Measurements from ENCODE around the gene ADGRF4.

ADGRF4 gene

GRCh38 chr6:47679322-47679906, 19.0 kb upstream of the ADGRF4 start:
- CTCF ChIA-PET = no interaction called here
- POLR2A ChIA-PET = no interaction called here
- TF ChIP-seq SP1 (IDR thresholded peaks at IDR 0.05) = no peak
- DNase-seq (ENCODE audit: extremely low spot score) = no peak

DNA sequence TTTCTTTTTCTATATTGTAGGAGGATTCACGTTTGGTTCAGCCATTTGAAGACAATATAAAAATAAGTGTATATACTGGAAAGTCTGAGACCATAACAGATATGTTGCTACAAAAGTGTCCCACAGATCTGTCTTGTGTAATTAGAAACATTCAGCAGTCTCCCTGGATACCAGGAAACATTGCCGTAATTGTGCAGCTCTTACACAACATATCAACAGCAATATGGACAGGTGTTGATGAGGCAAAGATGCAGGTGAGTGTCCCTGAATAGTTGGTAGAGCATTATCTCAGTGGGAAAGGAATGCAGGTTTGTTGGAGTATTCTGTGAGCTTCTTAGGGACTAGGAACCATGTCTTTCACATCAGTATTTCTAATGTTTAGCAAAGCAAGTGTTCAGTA, 18.3 kb upstream of the ADGRF4 start:
- CTCF ChIA-PET = no interaction called here
- no peak for TF ChIP-seq CTBP1 (IDR thresholded peaks at IDR 0.05; ENCODE audit: borderline replicate concordance)
- TF ChIP-seq LEF1 (IDR thresholded peaks at IDR 0.05; ENCODE audit: borderline replicate concordance) = no peak
- TF ChIP-seq TARDBP (IDR thresholded peaks at IDR 0.05) = no peak
- no peak for TF ChIP-seq HDGF (IDR thresholded peaks at IDR 0.05; ENCODE audit: borderline replicate concordance)
- no peak for TF ChIP-seq ELF4 (IDR thresholded peaks at IDR 0.05)
- no peak for TF ChIP-seq FOXK2 (IDR thresholded peaks at IDR 0.05)
- no peak for TF ChIP-seq BHLHE40 (IDR thresholded peaks at IDR 0.05; ENCODE audit: borderline replicate concordance)
- no peak for TF ChIP-seq ARNT (IDR thresholded peaks at IDR 0.05)
- no peak for TF ChIP-seq FOXM1 (IDR thresholded peaks at IDR 0.05; ENCODE audit: borderline replicate concordance)
- TF ChIP-seq, protein P1, sequence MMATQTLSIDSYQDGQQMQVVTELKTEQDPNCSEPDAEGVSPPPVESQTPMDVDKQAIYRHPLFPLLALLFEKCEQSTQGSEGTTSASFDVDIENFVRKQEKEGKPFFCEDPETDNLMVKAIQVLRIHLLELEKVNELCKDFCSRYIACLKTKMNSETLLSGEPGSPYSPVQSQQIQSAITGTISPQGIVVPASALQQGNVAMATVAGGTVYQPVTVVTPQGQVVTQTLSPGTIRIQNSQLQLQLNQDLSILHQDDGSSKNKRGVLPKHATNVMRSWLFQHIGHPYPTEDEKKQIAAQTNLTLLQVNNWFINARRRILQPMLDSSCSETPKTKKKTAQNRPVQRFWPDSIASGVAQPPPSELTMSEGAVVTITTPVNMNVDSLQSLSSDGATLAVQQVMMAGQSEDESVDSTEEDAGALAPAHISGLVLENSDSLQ (IDR thresholded peaks at IDR 0.05) = no peak
- no peak for DNase-seq (ENCODE audit: extremely low spot score)
- POLR2A ChIA-PET = no interaction called here

GRCh38 chr6:47680724-47681123, 17.7 kb upstream of the ADGRF4 start:
- POLR2A ChIA-PET = no interaction called here
- CTCF ChIA-PET = no interaction called here
- TF ChIP-seq TARDBP (IDR thresholded peaks at IDR 0.05) (no peak), BHLHE40 (IDR thresholded peaks at IDR 0.05; ENCODE audit: borderline replicate concordance) (no peak), ARNT (IDR thresholded peaks at IDR 0.05) (no peak), NFRKB (IDR thresholded peaks at IDR 0.05) (no peak), FOXM1 (IDR thresholded peaks at IDR 0.05; ENCODE audit: borderline replicate concordance) (no peak), CTBP1 (IDR thresholded peaks at IDR 0.05; ENCODE audit: borderline replicate concordance) (no peak), SUZ12 (IDR thresholded peaks at IDR 0.05) (no peak), L3MBTL2 (conservative IDR thresholded peaks at IDR 0.05) (no peak), FOXK2 (IDR thresholded peaks at IDR 0.05) (no peak), LEF1 (IDR thresholded peaks at IDR 0.05; ENCODE audit: borderline replicate concordance) (no peak), ZNF384 (IDR thresholded peaks at IDR 0.05) (no peak), HDGF (IDR thresholded peaks at IDR 0.05; ENCODE audit: borderline replicate concordance) (no peak), FOXA1 (IDR thresholded peaks at IDR 0.05) (no peak), SP1 (IDR thresholded peaks at IDR 0.05) (no peak), ELF4 (IDR thresholded peaks at IDR 0.05) (no peak)
- TF ChIP-seq, protein P1 (IDR thresholded peaks at IDR 0.05) = no peak
- DNase-seq (ENCODE audit: extremely low spot score) = no peak

DNA sequence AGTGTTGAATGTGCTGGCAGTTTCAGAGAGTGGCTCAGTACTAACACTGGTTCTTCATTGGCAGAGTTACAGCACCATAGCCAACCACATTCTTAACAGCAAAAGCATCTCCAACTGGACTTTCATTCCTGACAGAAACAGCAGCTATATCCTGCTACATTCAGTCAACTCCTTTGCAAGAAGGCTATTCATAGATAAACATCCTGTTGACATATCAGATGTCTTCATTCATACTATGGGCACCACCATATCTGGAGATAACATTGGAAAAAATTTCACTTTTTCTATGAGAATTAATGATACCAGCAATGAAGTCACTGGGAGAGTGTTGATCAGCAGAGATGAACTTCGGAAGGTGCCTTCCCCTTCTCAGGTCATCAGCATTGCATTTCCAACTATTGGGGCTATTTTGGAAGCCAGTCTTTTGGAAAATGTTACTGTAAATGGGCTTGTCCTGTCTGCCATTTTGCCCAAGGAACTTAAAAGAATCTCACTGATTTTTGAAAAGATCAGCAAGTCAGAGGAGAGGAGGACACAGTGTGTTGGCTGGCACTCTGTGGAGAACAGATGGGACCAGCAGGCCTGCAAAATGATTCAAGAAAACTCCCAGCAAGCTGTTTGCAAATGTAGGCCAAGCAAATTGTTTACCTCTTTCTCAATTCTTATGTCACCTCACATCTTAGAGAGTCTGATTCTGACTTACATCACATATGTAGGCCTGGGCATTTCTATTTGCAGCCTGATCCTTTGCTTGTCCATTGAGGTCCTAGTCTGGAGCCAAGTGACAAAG, 17.0 kb upstream of the ADGRF4 start:
- TF ChIP-seq HDGF (IDR thresholded peaks at IDR 0.05; ENCODE audit: borderline replicate concordance) = no peak
- no peak for TF ChIP-seq FOXM1 (IDR thresholded peaks at IDR 0.05; ENCODE audit: borderline replicate concordance)
- TF ChIP-seq SP1 (IDR thresholded peaks at IDR 0.05) = no peak
- no peak for TF ChIP-seq LEF1 (IDR thresholded peaks at IDR 0.05; ENCODE audit: borderline replicate concordance)
- TF ChIP-seq, protein P1 (IDR thresholded peaks at IDR 0.05) = no peak
- TF ChIP-seq L3MBTL2 (conservative IDR thresholded peaks at IDR 0.05) = no peak
- TF ChIP-seq CTBP1 (IDR thresholded peaks at IDR 0.05; ENCODE audit: borderline replicate concordance) = no peak
- no peak for TF ChIP-seq ELF4 (IDR thresholded peaks at IDR 0.05)
- TF ChIP-seq ZNF384 (IDR thresholded peaks at IDR 0.05) = no peak
- TF ChIP-seq SUZ12 (IDR thresholded peaks at IDR 0.05) = no peak
- DNase-seq (ENCODE audit: extremely low spot score) = no peak
- ChIA-PET CTCF (no interaction called here), POLR2A (no interaction called here)

DNA sequence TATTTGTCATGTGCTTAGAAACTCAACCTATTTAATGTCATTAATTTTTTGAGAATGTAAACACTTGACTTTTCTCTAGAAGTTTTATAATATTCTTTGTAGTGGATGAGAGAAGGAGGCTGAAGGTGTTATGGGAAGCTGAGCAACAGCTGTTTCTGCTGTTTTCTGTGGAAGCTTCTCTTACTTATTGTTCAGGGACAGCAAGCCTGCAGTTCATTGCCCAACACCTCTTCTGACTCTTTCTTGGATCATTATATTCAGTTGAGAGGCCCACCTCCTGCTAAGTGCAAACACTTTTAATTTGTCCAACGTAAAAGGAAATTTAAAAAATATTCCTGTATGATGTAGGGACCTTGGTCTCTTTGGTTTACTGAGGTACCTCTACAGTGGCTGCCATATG, 12.0 kb upstream of the ADGRF4 start:
- POLR2A ChIA-PET = interaction anchor here (1.1 kb wide), 1 partner anchor 16 kb away, joined by 3 read pairs; no protein-coding TSS in a partner anchor
- no peak for TF ChIP-seq TARDBP (IDR thresholded peaks at IDR 0.05)
- TF ChIP-seq FOXK2 (IDR thresholded peaks at IDR 0.05) = no peak
- TF ChIP-seq FOXA1 (IDR thresholded peaks at IDR 0.05) = no peak
- no peak for TF ChIP-seq BHLHE40 (IDR thresholded peaks at IDR 0.05; ENCODE audit: borderline replicate concordance)
- no peak for TF ChIP-seq SP1 (IDR thresholded peaks at IDR 0.05)
- TF ChIP-seq CTBP1 (IDR thresholded peaks at IDR 0.05; ENCODE audit: borderline replicate concordance) = no peak
- no peak for TF ChIP-seq ARNT (IDR thresholded peaks at IDR 0.05)
- TF ChIP-seq ELF4 (IDR thresholded peaks at IDR 0.05) = no peak
- TF ChIP-seq SUZ12 (IDR thresholded peaks at IDR 0.05) = no peak
- TF ChIP-seq ZNF384 (IDR thresholded peaks at IDR 0.05) = no peak
- TF ChIP-seq NFRKB (IDR thresholded peaks at IDR 0.05) = no peak
- no peak for TF ChIP-seq L3MBTL2 (conservative IDR thresholded peaks at IDR 0.05)
- no peak for TF ChIP-seq HDGF (IDR thresholded peaks at IDR 0.05; ENCODE audit: borderline replicate concordance)
- TF ChIP-seq FOXM1 (IDR thresholded peaks at IDR 0.05; ENCODE audit: borderline replicate concordance) = no peak
- TF ChIP-seq LEF1 (IDR thresholded peaks at IDR 0.05; ENCODE audit: borderline replicate concordance) = no peak
- TF ChIP-seq, protein P1 (IDR thresholded peaks at IDR 0.05) = no peak
- CTCF ChIA-PET = interaction anchor here (0.6 kb wide), 1 partner anchor 55 kb away, joined by 4 read pairs; no protein-coding TSS in a partner anchor
- no peak for DNase-seq (ENCODE audit: extremely low spot score)

All from HEK293T (cell line).